ENCODE results near the gene HS1BP3.

HS1BP3 gene

GRCh38 chr2:20619624-20620024 is 31.3 kb downstream of the HS1BP3 start:
- H3K27me3 ChIP-seq (ENCODE audit: control insufficient read depth, low read length) = no peaks in the 10 kb centered on the region
- H3K9me3 ChIP-seq (ENCODE audit: control insufficient read depth, insufficient read depth, low read length) = no peaks in the 10 kb centered on the region
- TF ChIP-seq CTCF (IDR thresholded peaks at IDR 0.05; ENCODE audit: low read depth, low read length, poor library complexity, severe bottlenecking) (no peak), EZH2phosphoT487 (IDR thresholded peaks at IDR 0.05; ENCODE audit: borderline replicate concordance, low read length) (no peak)
- H3K4me3 ChIP-seq (ENCODE audit: low read length) = no peak overlapping the region
- H4K20me1 ChIP-seq (ENCODE audit: control insufficient read depth, insufficient read depth, low read depth, low read length) = no peaks in the 10 kb centered on the region
- H3K79me2 ChIP-seq (ENCODE audit: control insufficient read depth, low read length) = no peaks in the 10 kb centered on the region
- no peak overlapping the region for H3K4me2 ChIP-seq (ENCODE audit: low read length)
- no peaks in the 10 kb centered on the region for H3K9me2 ChIP-seq (replicated peaks; ENCODE audit: control insufficient read depth, low read length)
- H3K27ac ChIP-seq (ENCODE audit: low read depth, low read length) = no peak overlapping the region
- no peaks in the 10 kb centered on the region for H3K4me1 ChIP-seq (ENCODE audit: control insufficient read depth, low read length)
- H3K36me3 ChIP-seq (ENCODE audit: control insufficient read depth, low read length) = no peaks in the 10 kb centered on the region
- H3F3A ChIP-seq (ENCODE audit: control insufficient read depth, insufficient read depth) = no peaks in the 10 kb centered on the region

- Histone ChIP-seq H3K4me3 (ENCODE audit: low read length) (no peak overlapping the region), H3K9me3 (ENCODE audit: control insufficient read depth, insufficient read depth, low read length) (no peaks in the 10 kb centered on the region), H3K4me1 (ENCODE audit: control insufficient read depth, low read length) (no peaks in the 10 kb centered on the region), H3K4me2 (ENCODE audit: low read length) (no peak overlapping the region), H4K20me1 (ENCODE audit: control insufficient read depth, insufficient read depth, low read depth, low read length) (no peaks in the 10 kb centered on the region), H3K27ac (ENCODE audit: low read depth, low read length) (no peak overlapping the region), H3K9me2 (replicated peaks; ENCODE audit: control insufficient read depth, low read length) (no peaks in the 10 kb centered on the region), H3F3A (ENCODE audit: control insufficient read depth, insufficient read depth) (no peaks in the 10 kb centered on the region), H3K27me3 (ENCODE audit: control insufficient read depth, low read length) (no peaks in the 10 kb centered on the region), H3K79me2 (ENCODE audit: control insufficient read depth, low read length) (no peaks in the 10 kb centered on the region), H3K36me3 (ENCODE audit: control insufficient read depth, low read length) (no peaks in the 10 kb centered on the region)
- TF ChIP-seq EZH2phosphoT487 (IDR thresholded peaks at IDR 0.05; ENCODE audit: borderline replicate concordance, low read length) = no peak
- TF ChIP-seq CTCF (IDR thresholded peaks at IDR 0.05; ENCODE audit: low read depth, low read length, poor library complexity, severe bottlenecking) = no peak
Observed at GRCh38 chr2:20618886-20619521, 31.9 kb downstream of the HS1BP3 start.

- no peaks in the 10 kb centered on the region for H3K9me2 ChIP-seq (replicated peaks; ENCODE audit: control insufficient read depth, low read length)
- no peaks in the 10 kb centered on the region for H3K27me3 ChIP-seq (ENCODE audit: control insufficient read depth, low read length)
- no peaks in the 10 kb centered on the region for H3K79me2 ChIP-seq (ENCODE audit: control insufficient read depth, low read length)
- TF ChIP-seq CTCF (IDR thresholded peaks at IDR 0.05; ENCODE audit: low read depth, low read length, poor library complexity, severe bottlenecking) = no peak
- TF ChIP-seq EZH2phosphoT487 (IDR thresholded peaks at IDR 0.05; ENCODE audit: borderline replicate concordance, low read length) = no peak
- H3K4me1 ChIP-seq (ENCODE audit: control insufficient read depth, low read length) = no peaks in the 10 kb centered on the region
- no peaks in the 10 kb centered on the region for H3K36me3 ChIP-seq (ENCODE audit: control insufficient read depth, low read length)
- H3K4me2 ChIP-seq (ENCODE audit: low read length) = no peak overlapping the region
- H3F3A ChIP-seq (ENCODE audit: control insufficient read depth, insufficient read depth) = no peaks in the 10 kb centered on the region
- H3K4me3 ChIP-seq (ENCODE audit: low read length) = no peak overlapping the region
- no peaks in the 10 kb centered on the region for H4K20me1 ChIP-seq (ENCODE audit: control insufficient read depth, insufficient read depth, low read depth, low read length)
- no peak overlapping the region for H3K27ac ChIP-seq (ENCODE audit: low read depth, low read length)
- no peaks in the 10 kb centered on the region for H3K9me3 ChIP-seq (ENCODE audit: control insufficient read depth, insufficient read depth, low read length)
Observed at GRCh38 chr2:20618468-20618885, 32.4 kb downstream of the HS1BP3 start.

Measured in DOHH2 (cell line).